Bronchial epithelial cell (primary cell): ENCODE results near the gene MUC5AC. TPM values are rescaled to one million over a fixed set of nuclear protein-coding genes. Genes with fewer than 3 reads are reported as not detected.

Source experiments
- DNase-seq: peaks from one replicate; pipeline ENCODE4 v3.0.0-alpha.2; 2010; ENCODE audit warnings: low read depth
- FAIRE-seq: peaks from 2 replicates; lab custom pipeline; 2011; peaks lifted over from hg19 to GRCh38; lab: Jason Lieb, UNC
- H3K27me3 ChIP-seq: 2 replicates; pipeline ENCODE4 v1.5.1; 2011; ENCODE audit warnings: low read length; ENCODE audit not compliant: control insufficient read depth, insufficient read depth
- H3K36me3 ChIP-seq: 2 replicates; pipeline ENCODE4 v1.5.1; 2011; ENCODE audit warnings: low read length; ENCODE audit not compliant: control insufficient read depth, insufficient read depth
- H3K4me3 ChIP-seq: 2 replicates; pipeline ENCODE4 v1.5.1; 2011; ENCODE audit warnings: mild to moderate bottlenecking, low read depth, low read length, control low read depth
- total RNA-seq: library from RNA; depleted of rRNA; stranded (reverse); fragments of >200 nt; gene quantifications from 2 replicates; pipeline ENCODE4 v1.2.1, GENCODE V29; 2014
- TF ChIP-seq, protein P1 (sequence below): IDR thresholded peaks from 2 replicates; pipeline ENCODE4 v1.5.1; 2011; ENCODE audit warnings: mild to moderate bottlenecking, moderate library complexity, low read length, control low read depth, inconsistent platforms; ENCODE audit not compliant: insufficient read depth, severe bottlenecking

The MUC5AC gene
- total RNA-seq, 1 donor from 2014 or later: under 0.01 TPM

- no peak for DNase-seq
- no peaks in the 10 kb centered on the region for H3K27me3 ChIP-seq
- TF ChIP-seq, protein P1, sequence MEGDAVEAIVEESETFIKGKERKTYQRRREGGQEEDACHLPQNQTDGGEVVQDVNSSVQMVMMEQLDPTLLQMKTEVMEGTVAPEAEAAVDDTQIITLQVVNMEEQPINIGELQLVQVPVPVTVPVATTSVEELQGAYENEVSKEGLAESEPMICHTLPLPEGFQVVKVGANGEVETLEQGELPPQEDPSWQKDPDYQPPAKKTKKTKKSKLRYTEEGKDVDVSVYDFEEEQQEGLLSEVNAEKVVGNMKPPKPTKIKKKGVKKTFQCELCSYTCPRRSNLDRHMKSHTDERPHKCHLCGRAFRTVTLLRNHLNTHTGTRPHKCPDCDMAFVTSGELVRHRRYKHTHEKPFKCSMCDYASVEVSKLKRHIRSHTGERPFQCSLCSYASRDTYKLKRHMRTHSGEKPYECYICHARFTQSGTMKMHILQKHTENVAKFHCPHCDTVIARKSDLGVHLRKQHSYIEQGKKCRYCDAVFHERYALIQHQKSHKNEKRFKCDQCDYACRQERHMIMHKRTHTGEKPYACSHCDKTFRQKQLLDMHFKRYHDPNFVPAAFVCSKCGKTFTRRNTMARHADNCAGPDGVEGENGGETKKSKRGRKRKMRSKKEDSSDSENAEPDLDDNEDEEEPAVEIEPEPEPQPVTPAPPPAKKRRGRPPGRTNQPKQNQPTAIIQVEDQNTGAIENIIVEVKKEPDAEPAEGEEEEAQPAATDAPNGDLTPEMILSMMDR: no peak
These were observed 77.7 kb downstream of the MUC5AC start for GRCh38 chr11:1235306-1235900.

GRCh38 chr11:1235901-1236315 lies 78.2 kb downstream of the MUC5AC start:
- Histone ChIP-seq H3K4me3 (no peak overlapping the region), H3K36me3 (no peaks in the 10 kb centered on the region), H3K27me3 (no peaks in the 10 kb centered on the region)
- TF ChIP-seq, protein P1: no peak
- FAIRE-seq (no peak), DNase-seq (no peak)

More at GRCh38 chr11:1235306-1235900, 77.7 kb downstream of the MUC5AC start:
- Histone ChIP-seq H3K4me3 (no peak overlapping the region), H3K36me3 (no peaks in the 10 kb centered on the region)
- no peak for FAIRE-seq

DNA sequence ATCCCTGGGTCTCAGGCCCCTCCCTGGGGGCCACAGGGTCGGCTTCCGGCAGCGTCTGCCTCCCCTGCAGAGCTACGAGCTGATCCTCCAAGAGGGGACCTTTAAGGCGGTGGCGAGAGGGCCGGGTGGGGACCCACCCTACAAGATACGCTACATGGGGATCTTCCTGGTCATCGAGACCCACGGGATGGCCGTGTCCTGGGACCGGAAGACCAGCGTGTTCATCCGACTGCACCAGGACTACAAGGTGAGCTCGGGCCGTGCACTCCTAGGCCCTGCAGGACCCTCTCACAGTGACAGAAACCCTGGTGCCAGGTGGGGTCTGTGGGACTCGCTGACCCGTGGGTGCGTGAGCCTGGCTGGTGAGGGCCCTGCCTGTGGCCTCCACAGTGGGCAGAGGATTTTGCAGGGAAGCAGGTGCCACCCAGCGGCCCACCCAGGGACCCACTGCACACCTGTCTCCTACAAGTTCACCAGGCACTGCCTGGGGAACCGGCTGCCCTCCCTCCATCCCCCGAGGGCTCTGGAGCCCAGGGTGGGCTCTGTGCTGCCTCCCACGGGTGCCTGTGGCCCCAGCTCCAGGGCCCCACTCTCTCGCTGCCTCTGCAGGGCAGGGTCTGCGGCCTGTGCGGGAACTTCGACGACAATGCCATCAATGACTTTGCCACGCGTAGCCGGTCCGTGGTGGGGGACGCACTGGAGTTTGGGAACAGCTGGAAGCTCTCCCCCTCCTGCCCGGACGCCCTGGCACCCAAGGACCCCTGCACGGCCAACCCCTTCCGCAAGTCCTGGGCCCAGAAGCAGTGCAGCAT lies 78.8 kb downstream of the MUC5AC start:
- DNase-seq: no peak
- Histone ChIP-seq H3K27me3 (no peaks in the 10 kb centered on the region), H3K4me3 (no peak overlapping the region), H3K36me3 (no peaks in the 10 kb centered on the region)
- no peak for FAIRE-seq
- TF ChIP-seq, protein P1: no peak

DNA sequence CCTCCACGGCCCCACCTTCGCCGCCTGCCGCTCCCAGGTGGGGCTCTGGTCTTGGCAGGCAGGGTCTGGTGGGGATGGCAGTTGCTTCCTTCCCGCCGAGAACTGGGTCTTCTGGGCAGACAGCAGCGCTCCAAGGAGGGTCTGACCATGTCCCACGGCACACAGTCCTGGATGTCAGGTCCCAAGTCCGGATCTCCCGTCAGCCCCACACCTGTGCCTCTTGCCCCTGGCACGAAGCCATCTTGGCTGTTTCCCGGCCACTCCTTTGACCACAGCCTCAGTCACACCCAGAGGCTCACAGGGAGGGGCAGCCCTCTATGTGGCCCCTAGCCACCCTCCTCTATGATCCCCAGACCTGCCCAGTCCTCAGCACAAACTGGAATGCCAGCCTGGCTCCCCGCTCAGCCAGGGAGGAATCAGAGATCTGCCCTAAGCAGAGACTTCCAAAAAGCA lies 79.4 kb downstream of the MUC5AC start:
- Histone ChIP-seq H3K27me3 (no peaks in the 10 kb centered on the region), H3K36me3 (no peaks in the 10 kb centered on the region), H3K4me3 (no peak overlapping the region)
- FAIRE-seq: no peak
- TF ChIP-seq, protein P1: no peak
- DNase-seq: no peak

- H3K27me3 ChIP-seq: no peaks in the 10 kb centered on the region
- TF ChIP-seq, protein P1: no peak
- DNase-seq (no peak), FAIRE-seq (no peak)
- H3K36me3 ChIP-seq: no peaks in the 10 kb centered on the region
- no peak overlapping the region for H3K4me3 ChIP-seq
These were observed 80.1 kb downstream of the MUC5AC start for GRCh38 chr11:1237851-1238250.
